HL-60 (cell line): ENCODE measurements around the gene KIF5A.

Experiments
- GABPA ChIP-seq: IDR thresholded peaks from 2 replicates; pipeline ENCODE4 v1.6.1; 2012; ENCODE audit warnings: low read depth
- POLR2AphosphoS5 ChIP-seq: IDR thresholded peaks from 2 replicates; pipeline ENCODE4 v1.6.1; 2012; ENCODE audit warnings: low read depth
- TF ChIP-seq, protein P1 (sequence below): IDR thresholded peaks from one replicate; pipeline ENCODE4 v1.5.1; 2011; ENCODE audit warnings: low read length, control low read depth, inconsistent platforms; ENCODE audit not compliant: insufficient read depth

DNA sequence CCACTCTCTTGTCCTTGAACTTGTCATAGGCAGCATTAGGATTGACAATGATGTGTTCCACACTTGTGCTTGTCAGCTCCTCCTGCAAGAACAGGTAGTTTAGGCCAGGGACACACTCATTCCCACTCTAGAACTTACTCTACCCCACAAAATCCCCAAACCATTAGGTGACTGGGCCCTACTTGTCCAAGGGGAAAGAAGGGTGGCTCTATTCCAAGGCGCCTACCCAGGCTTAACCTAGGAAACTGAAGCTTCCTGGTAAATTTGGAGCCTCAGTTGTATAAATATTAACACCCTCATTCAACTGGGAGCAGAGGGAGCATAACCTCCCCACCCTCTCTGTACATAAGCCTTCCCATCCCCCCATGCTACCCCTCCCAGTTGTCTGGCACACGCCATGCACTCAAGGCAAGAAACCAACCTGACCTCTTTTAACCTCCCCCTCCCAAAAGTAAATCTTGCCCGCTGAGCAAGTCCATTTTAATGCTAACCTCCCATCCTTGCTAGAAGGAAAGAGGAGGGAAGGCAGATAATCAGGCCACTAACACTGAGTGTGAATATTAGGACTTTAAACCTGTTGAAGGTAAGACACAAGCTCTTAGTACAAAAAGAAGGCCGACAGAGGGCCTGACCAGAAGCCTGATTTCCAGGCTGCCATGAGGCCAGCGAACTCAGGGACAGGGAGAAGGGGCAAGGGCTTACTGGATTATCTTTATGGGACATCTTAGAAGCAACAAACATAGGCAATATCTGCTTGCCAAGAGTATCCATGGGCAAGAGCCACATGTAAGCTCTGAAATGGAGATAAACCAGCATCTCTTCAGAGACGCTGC, 13.9 kb upstream of the KIF5A start:
- TF ChIP-seq, protein P1, sequence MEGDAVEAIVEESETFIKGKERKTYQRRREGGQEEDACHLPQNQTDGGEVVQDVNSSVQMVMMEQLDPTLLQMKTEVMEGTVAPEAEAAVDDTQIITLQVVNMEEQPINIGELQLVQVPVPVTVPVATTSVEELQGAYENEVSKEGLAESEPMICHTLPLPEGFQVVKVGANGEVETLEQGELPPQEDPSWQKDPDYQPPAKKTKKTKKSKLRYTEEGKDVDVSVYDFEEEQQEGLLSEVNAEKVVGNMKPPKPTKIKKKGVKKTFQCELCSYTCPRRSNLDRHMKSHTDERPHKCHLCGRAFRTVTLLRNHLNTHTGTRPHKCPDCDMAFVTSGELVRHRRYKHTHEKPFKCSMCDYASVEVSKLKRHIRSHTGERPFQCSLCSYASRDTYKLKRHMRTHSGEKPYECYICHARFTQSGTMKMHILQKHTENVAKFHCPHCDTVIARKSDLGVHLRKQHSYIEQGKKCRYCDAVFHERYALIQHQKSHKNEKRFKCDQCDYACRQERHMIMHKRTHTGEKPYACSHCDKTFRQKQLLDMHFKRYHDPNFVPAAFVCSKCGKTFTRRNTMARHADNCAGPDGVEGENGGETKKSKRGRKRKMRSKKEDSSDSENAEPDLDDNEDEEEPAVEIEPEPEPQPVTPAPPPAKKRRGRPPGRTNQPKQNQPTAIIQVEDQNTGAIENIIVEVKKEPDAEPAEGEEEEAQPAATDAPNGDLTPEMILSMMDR: no peak
- no peak for TF ChIP-seq POLR2AphosphoS5
- TF ChIP-seq GABPA: no peak
